ENCODE results near the gene SPTLC2.

Gene SPTLC2

GRCh38 chr14:77565994-77566305 is 50.5 kb downstream of the SPTLC2 start:
- Histone ChIP-seq H3K27ac (ENCODE audit: low read depth, low read length) (no peak overlapping the region), H3K36me3 (ENCODE audit: control insufficient read depth, insufficient read depth, low read length) (peaks cover 27% of the 10 kb centered on the region), H3K27me3 (ENCODE audit: control insufficient read depth, insufficient read depth, low read length) (no peaks in the 10 kb centered on the region), H3K4me3 (ENCODE audit: low read depth, low read length) (no peak overlapping the region), H3K9me3 (ENCODE audit: control insufficient read depth, insufficient read depth, low read depth, low read length) (no peaks in the 10 kb centered on the region), H3K9ac (ENCODE audit: low read length) (no peak overlapping the region), H3K4me1 (ENCODE audit: control insufficient read depth, insufficient read depth, low read length) (no peaks in the 10 kb centered on the region; the same call in 1 of the 2 replicates)

DNA sequence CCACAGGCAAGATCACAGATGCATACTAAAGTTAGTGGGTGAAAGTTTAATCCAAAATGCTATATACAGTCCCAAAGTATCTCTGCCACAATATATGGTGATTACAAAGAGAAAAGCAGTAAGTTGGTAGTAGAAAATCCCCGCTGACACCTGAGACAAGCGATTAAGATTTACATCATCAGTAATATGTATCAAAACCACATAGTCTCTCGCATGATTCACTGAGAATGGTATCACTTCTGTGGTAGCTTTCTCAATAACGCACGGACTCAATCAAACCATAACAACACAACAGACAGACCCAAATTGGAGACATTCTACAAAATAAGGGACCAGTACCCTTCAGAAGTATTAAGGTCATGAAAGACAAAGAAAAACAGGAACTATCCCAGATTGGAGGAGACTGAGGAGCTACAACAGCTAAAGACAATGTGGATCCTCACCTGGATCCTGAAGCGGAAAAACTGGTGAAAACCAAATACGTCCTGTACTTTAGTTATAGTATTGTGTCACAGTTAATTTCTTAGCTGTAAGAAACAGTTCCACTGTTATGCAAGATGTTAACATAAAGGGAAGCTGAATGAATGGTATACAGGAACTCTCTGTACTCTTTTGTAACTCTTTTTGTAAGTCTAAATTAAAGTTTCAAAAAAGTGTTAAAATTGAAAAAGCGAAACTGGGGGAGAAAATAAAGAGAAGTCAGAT is 51.0 kb downstream of the SPTLC2 start:
- no peak overlapping the region for H3K9ac ChIP-seq (ENCODE audit: low read length)
- no peaks in the 10 kb centered on the region for H3K4me1 ChIP-seq (ENCODE audit: control insufficient read depth, insufficient read depth, low read length)
- H3K27ac ChIP-seq (ENCODE audit: low read depth, low read length) = no peak overlapping the region
- H3K9me3 ChIP-seq (ENCODE audit: control insufficient read depth, insufficient read depth, low read depth, low read length) = no peaks in the 10 kb centered on the region
- H3K27me3 ChIP-seq (ENCODE audit: control insufficient read depth, insufficient read depth, low read length) = no peaks in the 10 kb centered on the region
- peaks cover 31% of the 10 kb centered on the region for H3K36me3 ChIP-seq (ENCODE audit: control insufficient read depth, insufficient read depth, low read length)
- no peak overlapping the region for H3K4me3 ChIP-seq (ENCODE audit: low read depth, low read length)

GRCh38 chr14:77562681-77563080 is 53.8 kb downstream of the SPTLC2 start:
- Histone ChIP-seq H3K9me3 (ENCODE audit: control insufficient read depth, insufficient read depth, low read depth, low read length) (no peaks in the 10 kb centered on the region), H3K27ac (ENCODE audit: low read depth, low read length) (no peak overlapping the region), H3K4me1 (ENCODE audit: control insufficient read depth, insufficient read depth, low read length) (no peaks in the 10 kb centered on the region), H3K36me3 (ENCODE audit: control insufficient read depth, insufficient read depth, low read length) (peaks cover 33% of the 10 kb centered on the region), H3K27me3 (ENCODE audit: control insufficient read depth, insufficient read depth, low read length) (no peaks in the 10 kb centered on the region), H3K4me3 (ENCODE audit: low read depth, low read length) (no peak overlapping the region), H3K9ac (ENCODE audit: low read length) (no peak overlapping the region)

DNA sequence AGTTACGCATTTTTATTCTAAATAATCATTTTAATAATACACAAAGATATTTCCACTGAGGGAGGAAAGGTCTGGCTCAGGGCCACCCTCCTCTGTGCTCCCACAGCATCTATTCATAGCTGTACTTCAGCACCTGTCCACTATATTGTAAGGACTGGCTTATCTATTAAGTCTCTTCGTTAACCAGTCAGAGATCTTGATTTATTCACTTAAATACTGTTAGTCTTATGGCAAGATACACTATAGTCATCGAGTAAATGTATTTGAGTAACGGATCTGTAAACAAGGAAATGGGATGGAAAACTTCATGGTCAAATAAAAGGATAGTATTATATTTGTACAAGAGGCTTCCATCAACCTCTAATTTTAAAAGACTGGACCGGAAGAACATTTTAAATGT is 54.6 kb downstream of the SPTLC2 start:
- Histone ChIP-seq H3K27me3 (ENCODE audit: control insufficient read depth, insufficient read depth, low read length) (no peaks in the 10 kb centered on the region), H3K9me3 (ENCODE audit: control insufficient read depth, insufficient read depth, low read depth, low read length) (no peaks in the 10 kb centered on the region), H3K36me3 (ENCODE audit: control insufficient read depth, insufficient read depth, low read length) (peaks cover 38% of the 10 kb centered on the region), H3K4me3 (ENCODE audit: low read depth, low read length) (no peak overlapping the region), H3K27ac (ENCODE audit: low read depth, low read length) (no peak overlapping the region), H3K4me1 (ENCODE audit: control insufficient read depth, insufficient read depth, low read length) (no peaks in the 10 kb centered on the region), H3K9ac (ENCODE audit: low read length) (no peak overlapping the region)

GRCh38 chr14:77559381-77559780 is 57.1 kb downstream of the SPTLC2 start:
- H3K4me1 ChIP-seq (ENCODE audit: control insufficient read depth, insufficient read depth, low read length) = no peaks in the 10 kb centered on the region
- H3K27ac ChIP-seq (ENCODE audit: low read depth, low read length) = no peak overlapping the region
- H3K36me3 ChIP-seq (ENCODE audit: control insufficient read depth, insufficient read depth, low read length) = peaks cover 55% of the 10 kb centered on the region
- no peak overlapping the region for H3K4me3 ChIP-seq (ENCODE audit: low read depth, low read length)
- no peaks in the 10 kb centered on the region for H3K27me3 ChIP-seq (ENCODE audit: control insufficient read depth, insufficient read depth, low read length)
- no peaks in the 10 kb centered on the region for H3K9me3 ChIP-seq (ENCODE audit: control insufficient read depth, insufficient read depth, low read depth, low read length)
- no peak overlapping the region for H3K9ac ChIP-seq (ENCODE audit: low read length)

DNA sequence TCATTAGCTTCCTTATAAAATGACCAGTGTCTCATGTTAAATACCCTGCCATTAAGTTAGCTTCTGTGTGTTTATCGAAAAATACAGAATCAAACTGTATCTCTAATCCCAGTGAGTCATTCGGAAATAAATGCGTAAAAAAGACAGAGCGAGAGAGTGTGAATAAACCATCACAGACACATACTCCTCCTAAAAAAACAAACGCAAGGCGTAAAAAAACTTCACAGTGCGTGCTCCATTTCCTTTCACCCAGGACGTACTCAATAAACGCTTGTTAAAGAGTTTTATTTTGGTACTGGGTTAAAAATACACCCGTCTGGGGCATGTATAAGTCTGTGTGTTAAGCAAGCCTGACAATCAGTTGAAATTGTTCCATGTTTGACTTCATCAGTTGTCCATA is 59.0 kb downstream of the SPTLC2 start:
- no peak overlapping the region for H3K9ac ChIP-seq (ENCODE audit: low read length)
- H3K27ac ChIP-seq (ENCODE audit: low read depth, low read length) = no peak overlapping the region
- no peak overlapping the region for H3K4me3 ChIP-seq (ENCODE audit: low read depth, low read length)
- no peaks in the 10 kb centered on the region for H3K9me3 ChIP-seq (ENCODE audit: control insufficient read depth, insufficient read depth, low read depth, low read length)
- H3K27me3 ChIP-seq (ENCODE audit: control insufficient read depth, insufficient read depth, low read length) = no peaks in the 10 kb centered on the region
- peaks cover 52% of the 10 kb centered on the region for H3K36me3 ChIP-seq (ENCODE audit: control insufficient read depth, insufficient read depth, low read length)
- no peaks in the 10 kb centered on the region for H3K4me1 ChIP-seq (ENCODE audit: control insufficient read depth, insufficient read depth, low read length)

GRCh38 chr14:77556946-77557345 is 59.5 kb downstream of the SPTLC2 start:
- no peak overlapping the region for H3K9ac ChIP-seq (ENCODE audit: low read length)
- H3K27me3 ChIP-seq (ENCODE audit: control insufficient read depth, insufficient read depth, low read length) = no peaks in the 10 kb centered on the region
- no peak overlapping the region for H3K27ac ChIP-seq (ENCODE audit: low read depth, low read length)
- peaks cover 51% of the 10 kb centered on the region for H3K36me3 ChIP-seq (ENCODE audit: control insufficient read depth, insufficient read depth, low read length)
- no peaks in the 10 kb centered on the region for H3K9me3 ChIP-seq (ENCODE audit: control insufficient read depth, insufficient read depth, low read depth, low read length)
- H3K4me1 ChIP-seq (ENCODE audit: control insufficient read depth, insufficient read depth, low read length) = no peaks in the 10 kb centered on the region
- H3K4me3 ChIP-seq (ENCODE audit: low read depth, low read length) = no peak overlapping the region

DNA sequence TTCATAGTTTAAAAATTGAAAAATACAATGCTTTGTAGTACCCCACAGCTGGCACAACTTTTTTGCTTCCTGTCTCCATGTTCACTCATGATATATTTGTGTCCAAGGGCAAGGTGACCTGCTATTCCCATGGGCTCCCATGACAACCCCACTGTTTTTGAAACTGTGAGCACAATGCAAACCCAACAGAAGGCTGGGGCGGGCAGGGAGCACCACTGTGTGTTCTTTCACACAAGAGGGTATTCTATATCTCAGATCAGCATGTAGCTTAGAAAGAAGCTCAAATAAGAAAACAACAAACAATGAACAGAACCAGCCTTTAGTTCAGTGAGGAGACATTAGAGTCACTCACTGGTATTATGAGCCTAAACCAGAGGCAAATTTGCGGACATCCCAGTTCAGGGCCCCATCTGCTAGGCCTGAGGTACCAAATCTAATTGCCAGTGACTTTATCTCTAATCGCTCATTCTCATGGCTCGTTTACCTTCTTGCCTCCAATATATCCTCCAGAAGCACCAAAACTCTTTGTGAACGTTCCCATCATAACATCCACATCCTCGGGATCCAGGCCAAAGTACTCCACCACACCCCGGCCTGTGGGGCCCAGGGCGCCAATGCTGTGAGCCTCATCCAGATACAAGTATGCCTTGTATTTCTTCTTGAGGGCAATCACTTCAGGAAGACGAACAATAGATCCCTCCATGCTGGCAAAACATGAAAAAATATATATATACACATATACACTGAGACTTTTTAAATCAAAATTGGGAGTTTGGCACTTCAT is 61.4 kb downstream of the SPTLC2 start:
- no peak overlapping the region for H3K4me3 ChIP-seq (ENCODE audit: low read depth, low read length)
- no peaks in the 10 kb centered on the region for H3K9me3 ChIP-seq (ENCODE audit: control insufficient read depth, insufficient read depth, low read depth, low read length)
- no peak overlapping the region for H3K9ac ChIP-seq (ENCODE audit: low read length)
- H3K27me3 ChIP-seq (ENCODE audit: control insufficient read depth, insufficient read depth, low read length) = no peaks in the 10 kb centered on the region
- H3K27ac ChIP-seq (ENCODE audit: low read depth, low read length) = no peak overlapping the region
- no peaks in the 10 kb centered on the region for H3K4me1 ChIP-seq (ENCODE audit: control insufficient read depth, insufficient read depth, low read length)
- H3K36me3 ChIP-seq (ENCODE audit: control insufficient read depth, insufficient read depth, low read length) = peaks cover 50% of the 10 kb centered on the region

DNA sequence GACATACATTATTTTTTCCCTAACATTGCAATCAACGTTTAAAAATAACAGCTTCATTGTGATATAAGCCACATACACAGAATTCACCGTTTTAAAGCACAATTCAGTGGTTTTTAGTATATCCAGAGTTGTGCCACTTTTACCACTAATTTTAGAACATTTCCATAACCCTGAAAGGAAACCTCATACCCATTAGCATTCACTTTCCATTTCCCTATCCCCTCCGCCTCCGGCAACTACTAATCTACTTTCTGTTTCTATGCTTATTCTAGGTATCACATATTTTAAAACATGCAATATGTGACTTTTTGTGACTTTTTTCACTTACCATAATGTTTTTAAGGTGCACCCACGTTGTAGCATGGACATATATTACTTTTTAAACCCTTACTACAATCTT is 62.2 kb downstream of the SPTLC2 start:
- H3K4me3 ChIP-seq (ENCODE audit: low read depth, low read length) = no peak overlapping the region
- H3K4me1 ChIP-seq (ENCODE audit: control insufficient read depth, insufficient read depth, low read length) = no peaks in the 10 kb centered on the region
- H3K9me3 ChIP-seq (ENCODE audit: control insufficient read depth, insufficient read depth, low read depth, low read length) = no peaks in the 10 kb centered on the region
- peaks cover 57% of the 10 kb centered on the region for H3K36me3 ChIP-seq (ENCODE audit: control insufficient read depth, insufficient read depth, low read length)
- H3K27me3 ChIP-seq (ENCODE audit: control insufficient read depth, insufficient read depth, low read length) = no peaks in the 10 kb centered on the region
- H3K9ac ChIP-seq (ENCODE audit: low read length) = no peak overlapping the region
- no peak overlapping the region for H3K27ac ChIP-seq (ENCODE audit: low read depth, low read length)

- Histone ChIP-seq H3K36me3 (ENCODE audit: control insufficient read depth, insufficient read depth, low read length) (peaks cover 52% of the 10 kb centered on the region), H3K27ac (ENCODE audit: low read depth, low read length) (no peak overlapping the region), H3K9ac (ENCODE audit: low read length) (no peak overlapping the region), H3K27me3 (ENCODE audit: control insufficient read depth, insufficient read depth, low read length) (no peaks in the 10 kb centered on the region), H3K4me1 (ENCODE audit: control insufficient read depth, insufficient read depth, low read length) (no peaks in the 10 kb centered on the region), H3K9me3 (ENCODE audit: control insufficient read depth, insufficient read depth, low read depth, low read length) (no peaks in the 10 kb centered on the region), H3K4me3 (ENCODE audit: low read depth, low read length) (no peak overlapping the region)
These were observed 67.0 kb downstream of the SPTLC2 start for GRCh38 chr14:77549451-77549850.

GRCh38 chr14:77547512-77548180 is 68.8 kb downstream of the SPTLC2 start:
- Histone ChIP-seq H3K4me3 (ENCODE audit: low read depth, low read length) (no peak overlapping the region), H3K36me3 (ENCODE audit: control insufficient read depth, insufficient read depth, low read length) (peaks cover 52% of the 10 kb centered on the region), H3K27ac (ENCODE audit: low read depth, low read length) (no peak overlapping the region), H3K9me3 (ENCODE audit: control insufficient read depth, insufficient read depth, low read depth, low read length) (no peaks in the 10 kb centered on the region), H3K4me1 (ENCODE audit: control insufficient read depth, insufficient read depth, low read length) (no peaks in the 10 kb centered on the region; the same call in 1 of the 2 replicates), H3K9ac (ENCODE audit: low read length) (no peak overlapping the region), H3K27me3 (ENCODE audit: control insufficient read depth, insufficient read depth, low read length) (no peaks in the 10 kb centered on the region)
